ENCODE results near the gene RPS24.

The RPS24 gene

DNA sequence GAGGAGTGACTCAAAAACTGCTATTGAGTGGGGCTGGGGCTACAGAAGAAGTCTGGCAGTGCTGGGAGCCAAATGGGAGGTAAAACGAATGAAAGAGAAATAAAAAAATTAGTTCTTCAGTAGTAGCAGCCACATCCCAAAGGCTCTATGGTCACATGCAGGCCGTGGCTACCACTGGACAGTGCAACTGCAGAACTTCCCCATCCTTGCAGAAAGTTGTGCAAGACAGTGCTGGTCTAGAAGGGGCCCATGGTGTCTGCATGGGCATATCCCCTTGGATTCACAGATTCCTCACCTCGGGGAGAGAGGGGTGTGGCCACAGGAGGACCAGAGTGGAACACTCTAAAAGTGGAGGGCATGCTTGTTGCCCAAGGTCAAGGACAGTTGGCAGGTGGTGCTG, 47.6 kb downstream of the RPS24 start:
- in situ Hi-C loops (cut with MboI; ENCODE audit: low sequenced_read_pairs): no loop called here

DNA sequence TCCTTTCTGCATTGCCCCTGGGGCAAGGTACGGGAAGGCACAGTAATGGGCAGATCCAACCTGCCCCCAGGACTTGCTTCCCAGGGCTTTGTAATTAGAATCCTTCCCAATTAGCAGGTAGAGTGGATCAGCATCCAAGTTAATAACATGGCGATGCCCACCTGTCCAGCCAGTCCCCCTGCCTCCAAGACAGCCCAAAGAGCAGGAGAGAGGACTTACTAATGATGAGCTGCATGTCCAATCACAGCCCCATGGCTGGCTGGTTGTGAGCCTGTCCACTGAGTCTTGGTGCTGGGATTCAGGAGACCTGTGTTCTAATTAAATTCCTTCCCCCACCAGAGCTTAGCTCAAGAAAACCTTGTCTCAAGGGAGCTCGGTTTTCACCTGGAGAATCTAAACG, 49.0 kb downstream of the RPS24 start:
- in situ Hi-C loops (cut with MboI; ENCODE audit: low sequenced_read_pairs): no loop called here
